ENCODE data around the gene TMEM252.

The TMEM252 gene

GRCh38 chr9:68536876-68537615 is 3.6 kb downstream of the TMEM252 start:
- Histone ChIP-seq H3K4me1 (ENCODE audit: control insufficient read depth, insufficient read depth, low read length) (peaks cover 20% of the 10 kb centered on the region), H3K9me3 (ENCODE audit: control insufficient read depth, low read length) (no peaks in the 10 kb centered on the region), H3K36me3 (ENCODE audit: control insufficient read depth, insufficient read depth, low read length) (no peaks in the 10 kb centered on the region), H3K27me3 (ENCODE audit: control insufficient read depth, insufficient read depth, low read length) (no peaks in the 10 kb centered on the region), H3K4me3 (ENCODE audit: low read length) (no peak overlapping the region), H3K9ac (ENCODE audit: low read length) (no peak overlapping the region)

- no peak overlapping the region for H3K9ac ChIP-seq (ENCODE audit: low read length)
- H3K36me3 ChIP-seq (ENCODE audit: control insufficient read depth, insufficient read depth, low read length), result no peaks in the 10 kb centered on the region
- no peaks in the 10 kb centered on the region for H3K27me3 ChIP-seq (ENCODE audit: control insufficient read depth, insufficient read depth, low read length)
- no peak overlapping the region for H3K4me3 ChIP-seq (ENCODE audit: low read length)
- H3K4me1 ChIP-seq (ENCODE audit: control insufficient read depth, insufficient read depth, low read length), result peaks cover 28% of the 10 kb centered on the region
- no peaks in the 10 kb centered on the region for H3K9me3 ChIP-seq (ENCODE audit: control insufficient read depth, low read length)
These were observed 7.0 kb downstream of the TMEM252 start for GRCh38 chr9:68533678-68534077.

GRCh38 chr9:68532131-68532530 is 8.6 kb downstream of the TMEM252 start:
- H3K27me3 ChIP-seq (ENCODE audit: control insufficient read depth, insufficient read depth, low read length), result no peaks in the 10 kb centered on the region
- H3K4me1 ChIP-seq (ENCODE audit: control insufficient read depth, insufficient read depth, low read length), result peaks cover 26% of the 10 kb centered on the region
- no peaks in the 10 kb centered on the region for H3K9me3 ChIP-seq (ENCODE audit: control insufficient read depth, low read length)
- H3K36me3 ChIP-seq (ENCODE audit: control insufficient read depth, insufficient read depth, low read length), result no peaks in the 10 kb centered on the region
- no peak overlapping the region for H3K9ac ChIP-seq (ENCODE audit: low read length)
- no peak overlapping the region for H3K4me3 ChIP-seq (ENCODE audit: low read length)

- no peaks in the 10 kb centered on the region for H3K9me3 ChIP-seq (ENCODE audit: control insufficient read depth, low read length)
- H3K9ac ChIP-seq (ENCODE audit: low read length), result no peak overlapping the region
- H3K36me3 ChIP-seq (ENCODE audit: control insufficient read depth, insufficient read depth, low read length), result no peaks in the 10 kb centered on the region
- H3K4me3 ChIP-seq (ENCODE audit: low read length), result no peak overlapping the region
- H3K27me3 ChIP-seq (ENCODE audit: control insufficient read depth, insufficient read depth, low read length), result no peaks in the 10 kb centered on the region
- H3K4me1 ChIP-seq (ENCODE audit: control insufficient read depth, insufficient read depth, low read length), result peaks cover 21% of the 10 kb centered on the region
These were observed 10.1 kb downstream of the TMEM252 start for GRCh38 chr9:68530618-68531017.

GRCh38 chr9:68523367-68523936 is 17.2 kb downstream of the TMEM252 start:
- Histone ChIP-seq H3K36me3 (ENCODE audit: control insufficient read depth, insufficient read depth, low read length) (no peaks in the 10 kb centered on the region), H3K4me3 (ENCODE audit: low read length) (no peak overlapping the region), H3K27me3 (ENCODE audit: control insufficient read depth, insufficient read depth, low read length) (no peaks in the 10 kb centered on the region), H3K9ac (ENCODE audit: low read length) (no peak overlapping the region), H3K4me1 (ENCODE audit: control insufficient read depth, insufficient read depth, low read length) (peaks cover 4% of the 10 kb centered on the region), H3K9me3 (ENCODE audit: control insufficient read depth, low read length) (no peaks in the 10 kb centered on the region)

GRCh38 chr9:68522954-68523353 is 17.7 kb downstream of the TMEM252 start:
- peaks cover 3% of the 10 kb centered on the region for H3K9me3 ChIP-seq (ENCODE audit: control insufficient read depth, low read length)
- H3K36me3 ChIP-seq (ENCODE audit: control insufficient read depth, insufficient read depth, low read length), result no peaks in the 10 kb centered on the region

GRCh38 chr9:68522131-68522530 is 18.6 kb downstream of the TMEM252 start:
- no peaks in the 10 kb centered on the region for H3K27me3 ChIP-seq (ENCODE audit: control insufficient read depth, insufficient read depth, low read length)
- H3K9ac ChIP-seq (ENCODE audit: low read length), result no peak overlapping the region
- H3K4me1 ChIP-seq (ENCODE audit: control insufficient read depth, insufficient read depth, low read length), result peaks cover 4% of the 10 kb centered on the region
- no peaks in the 10 kb centered on the region for H3K36me3 ChIP-seq (ENCODE audit: control insufficient read depth, insufficient read depth, low read length)
- no peak overlapping the region for H3K4me3 ChIP-seq (ENCODE audit: low read length)
- peaks cover 5% of the 10 kb centered on the region for H3K9me3 ChIP-seq (ENCODE audit: control insufficient read depth, low read length)

More at GRCh38 chr9:68522954-68523353, 17.7 kb downstream of the TMEM252 start:
- Histone ChIP-seq H3K27me3 (ENCODE audit: control insufficient read depth, insufficient read depth, low read length) (no peaks in the 10 kb centered on the region), H3K4me1 (ENCODE audit: control insufficient read depth, insufficient read depth, low read length) (peaks cover 4% of the 10 kb centered on the region), H3K4me3 (ENCODE audit: low read length) (no peak overlapping the region), H3K9ac (ENCODE audit: low read length) (no peak overlapping the region)

GRCh38 chr9:68515326-68516017 is 25.2 kb downstream of the TMEM252 start:
- Histone ChIP-seq H3K9me3 (ENCODE audit: control insufficient read depth, low read length) (peaks cover 5% of the 10 kb centered on the region), H3K4me1 (ENCODE audit: control insufficient read depth, insufficient read depth, low read length) (peaks cover 14% of the 10 kb centered on the region), H3K36me3 (ENCODE audit: control insufficient read depth, insufficient read depth, low read length) (no peaks in the 10 kb centered on the region), H3K27me3 (ENCODE audit: control insufficient read depth, insufficient read depth, low read length) (no peaks in the 10 kb centered on the region), H3K9ac (ENCODE audit: low read length) (no peak overlapping the region), H3K4me3 (ENCODE audit: low read length) (no peak overlapping the region)

- no peaks in the 10 kb centered on the region for H3K36me3 ChIP-seq (ENCODE audit: control insufficient read depth, insufficient read depth, low read length)
- no peak overlapping the region for H3K4me3 ChIP-seq (ENCODE audit: low read length)
- H3K4me1 ChIP-seq (ENCODE audit: control insufficient read depth, insufficient read depth, low read length), result peaks cover 14% of the 10 kb centered on the region
- peaks cover 5% of the 10 kb centered on the region for H3K9me3 ChIP-seq (ENCODE audit: control insufficient read depth, low read length)
- H3K9ac ChIP-seq (ENCODE audit: low read length), result no peak overlapping the region
- no peaks in the 10 kb centered on the region for H3K27me3 ChIP-seq (ENCODE audit: control insufficient read depth, insufficient read depth, low read length)
These were observed 26.7 kb downstream of the TMEM252 start for GRCh38 chr9:68513981-68514380.

- Histone ChIP-seq H3K4me3 (ENCODE audit: low read length) (no peak overlapping the region), H3K27me3 (ENCODE audit: control insufficient read depth, insufficient read depth, low read length) (no peaks in the 10 kb centered on the region), H3K9me3 (ENCODE audit: control insufficient read depth, low read length) (peaks cover 5% of the 10 kb centered on the region), H3K9ac (ENCODE audit: low read length) (no peak overlapping the region), H3K4me1 (ENCODE audit: control insufficient read depth, insufficient read depth, low read length) (peaks cover 14% of the 10 kb centered on the region), H3K36me3 (ENCODE audit: control insufficient read depth, insufficient read depth, low read length) (no peaks in the 10 kb centered on the region)
These were observed 27.3 kb downstream of the TMEM252 start for GRCh38 chr9:68513385-68513784.

- H3K27me3 ChIP-seq (ENCODE audit: control insufficient read depth, insufficient read depth, low read length), result no peaks in the 10 kb centered on the region
- no peak overlapping the region for H3K4me3 ChIP-seq (ENCODE audit: low read length)
- H3K9me3 ChIP-seq (ENCODE audit: control insufficient read depth, low read length), result no peaks in the 10 kb centered on the region
- no peak overlapping the region for H3K9ac ChIP-seq (ENCODE audit: low read length)
- peaks cover 11% of the 10 kb centered on the region for H3K4me1 ChIP-seq (ENCODE audit: control insufficient read depth, insufficient read depth, low read length)
- no peaks in the 10 kb centered on the region for H3K36me3 ChIP-seq (ENCODE audit: control insufficient read depth, insufficient read depth, low read length)
These were observed 31.0 kb downstream of the TMEM252 start for GRCh38 chr9:68509689-68510088.

- H3K9ac ChIP-seq (ENCODE audit: low read length), result no peak overlapping the region
- no peaks in the 10 kb centered on the region for H3K27me3 ChIP-seq (ENCODE audit: control insufficient read depth, insufficient read depth, low read length)
- no peaks in the 10 kb centered on the region for H3K9me3 ChIP-seq (ENCODE audit: control insufficient read depth, low read length)
- H3K4me3 ChIP-seq (ENCODE audit: low read length), result no peak overlapping the region
- H3K4me1 ChIP-seq (ENCODE audit: control insufficient read depth, insufficient read depth, low read length), result peaks cover 11% of the 10 kb centered on the region
- H3K36me3 ChIP-seq (ENCODE audit: control insufficient read depth, insufficient read depth, low read length), result no peaks in the 10 kb centered on the region
These were observed 32.1 kb downstream of the TMEM252 start for GRCh38 chr9:68508547-68508946.
